ENCODE measurements around the gene DNAI2. TPM values are rescaled to one million over a fixed set of nuclear protein-coding genes. Genes with fewer than 3 reads are reported as not detected.
"Not testable (repeated sequence)": the region's sequence is repeated elsewhere in the genome, so short reads cannot be mapped to it uniquely, and the experiment has no call there.

The DNAI2 gene
- total RNA-seq, 1 donor from 2014 or later = 0.13 TPM

- no peak for DNase-seq (ENCODE audit: low read depth in 2 of 2)
These were observed 791 bp downstream of the DNAI2 start for GRCh38 chr17:74274709-74275340.

- DNase-seq (ENCODE audit: low read depth in 2 of 2) = no peak
These were observed 2.0 kb downstream of the DNAI2 start for GRCh38 chr17:74276051-74276476.

- no peak for DNase-seq (ENCODE audit: low read depth in 2 of 2)
These were observed 2.5 kb downstream of the DNAI2 start for GRCh38 chr17:74276541-74277009.

GRCh38 chr17:74277935-74278334 is 3.9 kb downstream of the DNAI2 start:
- DNase-seq (ENCODE audit: low read depth in 2 of 2) = no peak

- DNase-seq (ENCODE audit: low read depth in 2 of 2) = not testable (repeated sequence)
These were observed 5.6 kb downstream of the DNAI2 start for GRCh38 chr17:74279617-74280016.

GRCh38 chr17:74280093-74280513 is 6.1 kb downstream of the DNAI2 start:
- DNase-seq (ENCODE audit: low read depth in 2 of 2) = no peak

- DNase-seq (ENCODE audit: low read depth in 2 of 2) = no peak
These were observed 7.8 kb downstream of the DNAI2 start for GRCh38 chr17:74281799-74282198.

GRCh38 chr17:74282274-74282586 is 8.2 kb downstream of the DNAI2 start:
- not testable (repeated sequence) for DNase-seq (ENCODE audit: low read depth in 2 of 2)

GRCh38 chr17:74282587-74283370 is 8.7 kb downstream of the DNAI2 start:
- DNase-seq (ENCODE audit: low read depth in 2 of 2) = no peak

GRCh38 chr17:74283371-74283673 is 9.3 kb downstream of the DNAI2 start:
- no peak for DNase-seq (ENCODE audit: low read depth in 2 of 2)

GRCh38 chr17:74287031-74287602 is 13.1 kb downstream of the DNAI2 start:
- no peak for DNase-seq (ENCODE audit: low read depth in 2 of 2)

- no peak for DNase-seq (ENCODE audit: low read depth in 2 of 2)
These were observed 14.8 kb downstream of the DNAI2 start for GRCh38 chr17:74288785-74289184.

GRCh38 chr17:74289688-74290087 is 15.7 kb downstream of the DNAI2 start:
- DNase-seq (ENCODE audit: low read depth in 2 of 2) = no peak

- no peak for DNase-seq (ENCODE audit: low read depth in 2 of 2)
These were observed 16.3 kb downstream of the DNAI2 start for GRCh38 chr17:74290340-74290739.

GRCh38 chr17:74292495-74292894 is 18.5 kb downstream of the DNAI2 start:
- no peak for DNase-seq (ENCODE audit: low read depth in 2 of 2)

- DNase-seq (ENCODE audit: low read depth in 2 of 2) = no peak
These were observed 21.9 kb downstream of the DNAI2 start for GRCh38 chr17:74295625-74296547.

- peak in 1 of 2 donors; percentile 28 for DNase-seq (ENCODE audit: low read depth in 2 of 2)
These were observed 22.5 kb downstream of the DNAI2 start for GRCh38 chr17:74296548-74296936.

- DNase-seq (ENCODE audit: low read depth in 2 of 2) = no peak
These were observed 23.9 kb downstream of the DNAI2 start for GRCh38 chr17:74297941-74298340.

- DNase-seq (ENCODE audit: low read depth in 2 of 2) = no peak
These were observed 24.7 kb downstream of the DNAI2 start for GRCh38 chr17:74298778-74299177.

- no peak for DNase-seq (ENCODE audit: low read depth in 2 of 2)
These were observed 25.4 kb downstream of the DNAI2 start for GRCh38 chr17:74299226-74300009.

- no peak for DNase-seq (ENCODE audit: low read depth in 2 of 2)
These were observed 29.3 kb downstream of the DNAI2 start for GRCh38 chr17:74303305-74303704.
